Measurements from ENCODE around the gene UNC119B.

The UNC119B gene

GRCh38 chr12:120708651-120709050, 1.6 kb upstream of the UNC119B start (continued):
- TF ChIP-seq ZSCAN23 (tag by site-specific recombination; IDR thresholded peaks at IDR 0.05) (no peak), ZBTB17 (tag by site-specific recombination; IDR thresholded peaks at IDR 0.05) (peak; percentile 82), SCRT1 (tag by site-specific recombination; IDR thresholded peaks at IDR 0.05; ENCODE audit: borderline replicate concordance) (no peak), PRDM4 (tag by site-specific recombination; IDR thresholded peaks at IDR 0.05) (no peak), PRDM10 (tag by site-specific recombination; IDR thresholded peaks at IDR 0.05) (peak; percentile 5; the same call in 1 of the 2 replicates), ZNF791 (tag by site-specific recombination; IDR thresholded peaks at IDR 0.05) (no peak), ZBTB20 (tag by site-specific recombination; IDR thresholded peaks at IDR 0.05) (no peak), ZNF629 (tag by site-specific recombination; IDR thresholded peaks at IDR 0.05) (peak; percentile 27; the same call in 1 of the 2 replicates), GLIS1 (tag by site-specific recombination; IDR thresholded peaks at IDR 0.05) (peak; percentile 51), MZF1 (tag by site-specific recombination; IDR thresholded peaks at IDR 0.05; ENCODE audit: borderline replicate concordance) (no peak), ZNF549 (tag by site-specific recombination; IDR thresholded peaks at IDR 0.05) (no peak), INSM2 (tag by site-specific recombination; IDR thresholded peaks at IDR 0.05) (no peak), ZNF341 (tag by site-specific recombination; IDR thresholded peaks at IDR 0.05; ENCODE audit: low read depth) (no peak), ZNF10 (tag by site-specific recombination; IDR thresholded peaks at IDR 0.05) (no peak), ZNF792 (tag by site-specific recombination; IDR thresholded peaks at IDR 0.05) (no peak), ZBTB7A (tag by site-specific recombination; IDR thresholded peaks at IDR 0.05; ENCODE audit: low read depth) (no peak)

- Histone ChIP-seq H3K36me3 (ENCODE audit: control insufficient read depth in 2 of 2, insufficient read depth in 1 of 2, low read length in 2 of 2) (peaks cover 11 to 38% of the 10 kb centered on the region in 2 experiments; a peak in 2 of 3 replicates), H3K9me3 (ENCODE audit: control insufficient read depth, insufficient read depth, low read depth, low read length) (no peaks in the 10 kb centered on the region), H3K4me3 (ENCODE audit: low read depth, low read length) (peak overlapping the region; percentile 77), H3K27ac (ENCODE audit: extremely low read depth, low read depth, low read length) (peak overlapping the region; percentile 91; the same call in 1 of the 2 replicates), H3K4me1 (ENCODE audit: control insufficient read depth, insufficient read depth, low read length) (peaks cover 3% of the 10 kb centered on the region; the same call in 1 of the 2 replicates)
- CTCF ChIA-PET, result interaction anchor here (0.6 to 6.2 kb wide), 4 partner anchors 22 to 128 kb away, joined by 3 to 42 read pairs (median 10); partner anchors contain the start of gene POP5
- POLR2A ChIA-PET, result interaction anchor here (1.2 to 2.2 kb wide), 3 partner anchors 14 to 130 kb away, joined by 4 to 9 read pairs (median 4); partner anchors contain the start of genes ACADS, MLEC and POP5
- TF ChIP-seq BCL11A (tag by site-specific recombination; IDR thresholded peaks at IDR 0.05; ENCODE audit: low read depth) (no peak), ZNF626 (tag by site-specific recombination; IDR thresholded peaks at IDR 0.05) (no peak), ZNF433 (tag by site-specific recombination; IDR thresholded peaks at IDR 0.05; ENCODE audit: low read depth) (no peak), ZNF335 (tag by site-specific recombination; conservative IDR thresholded peaks at IDR 0.05) (peak; percentile 79), ZNF354C (tag by site-specific recombination; IDR thresholded peaks at IDR 0.05; ENCODE audit: borderline replicate concordance, low read depth) (no peak), ZXDB (tag by site-specific recombination; IDR thresholded peaks at IDR 0.05) (peak; percentile 90), AEBP2 (tag by site-specific recombination; IDR thresholded peaks at IDR 0.05; ENCODE audit: borderline replicate concordance) (no peak), ZNF398 (tag by site-specific recombination; IDR thresholded peaks at IDR 0.05) (peak; percentile 14; the same call in 1 of the 2 replicates), ZNF670 (tag by site-specific recombination; IDR thresholded peaks at IDR 0.05; ENCODE audit: low read depth) (no peak), ZNF341 (tag by site-specific recombination; IDR thresholded peaks at IDR 0.05; ENCODE audit: low read depth) (no peak), ZNF544 (tag by site-specific recombination; IDR thresholded peaks at IDR 0.05) (no peak)
These were observed 593 bp downstream of the UNC119B start for GRCh38 chr12:120710805-120711296.

Measured in HEK293 (cell line).